ENCODE data around the gene VWA8. TPM values are rescaled to one million over a fixed set of nuclear protein-coding genes. Genes with fewer than 3 reads are reported as not detected.

Gene VWA8
- total and polyA plus RNA-seq, 2 of the 8 experiments (the other 6 are each of a cell fraction or from before 2014, with no cell fraction given): 5.9 to 19.6 TPM

DNA sequence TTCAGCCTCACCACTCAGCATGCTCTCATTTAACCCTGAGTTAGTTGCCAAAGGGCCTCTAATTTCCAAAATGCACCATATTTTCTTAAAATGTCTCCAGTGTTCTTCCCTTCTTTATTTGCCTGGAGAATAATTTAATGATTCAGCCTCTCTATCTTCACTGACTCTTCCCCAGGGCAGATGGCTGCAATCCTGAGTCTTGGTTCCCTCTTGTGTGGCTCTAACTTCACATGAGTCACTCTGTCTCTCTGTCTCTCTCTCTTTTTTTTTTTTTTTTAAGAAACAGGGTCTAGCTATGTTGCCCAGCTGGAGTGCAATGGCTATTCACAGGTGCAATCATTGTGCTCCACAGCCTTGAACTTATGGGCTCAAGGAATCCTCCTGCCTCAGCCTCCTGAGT lies 251.4 kb downstream of the VWA8 start (continued):
- TF ChIP-seq EP300 (IDR thresholded peaks at IDR 0.05; ENCODE audit: borderline replicate concordance in 1 of 2, low read depth in 2 of 2, low read length in 2 of 2) (no peak), SRF (IDR thresholded peaks at IDR 0.05; ENCODE audit: low read depth, low read length) (no peak), CTBP2 (IDR thresholded peaks at IDR 0.05; ENCODE audit: borderline replicate concordance, insufficient read depth, insufficient read length, low read length) (no peak)
- TF ChIP-seq, protein P1, sequence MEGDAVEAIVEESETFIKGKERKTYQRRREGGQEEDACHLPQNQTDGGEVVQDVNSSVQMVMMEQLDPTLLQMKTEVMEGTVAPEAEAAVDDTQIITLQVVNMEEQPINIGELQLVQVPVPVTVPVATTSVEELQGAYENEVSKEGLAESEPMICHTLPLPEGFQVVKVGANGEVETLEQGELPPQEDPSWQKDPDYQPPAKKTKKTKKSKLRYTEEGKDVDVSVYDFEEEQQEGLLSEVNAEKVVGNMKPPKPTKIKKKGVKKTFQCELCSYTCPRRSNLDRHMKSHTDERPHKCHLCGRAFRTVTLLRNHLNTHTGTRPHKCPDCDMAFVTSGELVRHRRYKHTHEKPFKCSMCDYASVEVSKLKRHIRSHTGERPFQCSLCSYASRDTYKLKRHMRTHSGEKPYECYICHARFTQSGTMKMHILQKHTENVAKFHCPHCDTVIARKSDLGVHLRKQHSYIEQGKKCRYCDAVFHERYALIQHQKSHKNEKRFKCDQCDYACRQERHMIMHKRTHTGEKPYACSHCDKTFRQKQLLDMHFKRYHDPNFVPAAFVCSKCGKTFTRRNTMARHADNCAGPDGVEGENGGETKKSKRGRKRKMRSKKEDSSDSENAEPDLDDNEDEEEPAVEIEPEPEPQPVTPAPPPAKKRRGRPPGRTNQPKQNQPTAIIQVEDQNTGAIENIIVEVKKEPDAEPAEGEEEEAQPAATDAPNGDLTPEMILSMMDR (IDR thresholded peaks at IDR 0.05; ENCODE audit: control extremely low read depth in 1 of 3, insufficient read depth in 1 of 3, low read depth in 1 of 3, low read length in 3 of 3): no peak
